Activated B cell treated with CpG ODN at 0.5 μM for 24 hours (primary cell): ENCODE measurements around the gene DNAH3. TPM values are rescaled to one million over a fixed set of nuclear protein-coding genes. Genes with fewer than 3 reads are reported as not detected.

ENCODE experiments used
- ATAC-seq: fragments of 200-7000 bp; cut with Tn5 transposase; one replicate; pipeline ENCODE4 v1.10.0; 2021; ENCODE audit warnings: low read depth, mild to moderate bottlenecking, moderate library complexity
- CTCF ChIA-PET: fragments of 350-600 bp; sonication (Branson Sonifier 250); formaldehyde crosslinking; loops from one replicate; lab custom pipeline; 2021; ENCODE audit warnings: antibody characterized with exemption; lab: Charles Lee
- POLR2A ChIA-PET: fragments of 350-600 bp; sonication (Branson Sonifier 250); formaldehyde crosslinking; loops from one replicate; lab custom pipeline; 2021; ENCODE audit warnings: antibody characterized with exemption; lab: Charles Lee
- DNase-seq: peaks from one replicate; pipeline ENCODE4 v3.0.0; 2022
- H3K27ac Mint-ChIP-seq: one replicate; pipeline ENCODE4 v1.8.0; 2020; ENCODE audit warnings: mixed read lengths
- H3K27me3 Mint-ChIP-seq: one replicate; pipeline ENCODE4 v1.8.0; 2021; ENCODE audit warnings: mixed read lengths
- H3K36me3 Mint-ChIP-seq: one replicate; pipeline ENCODE4 v1.8.0; 2021; ENCODE audit warnings: low read depth, mixed read lengths
- H3K4me1 Mint-ChIP-seq: one replicate; pipeline ENCODE4 v1.8.0; 2021; ENCODE audit warnings: mixed read lengths
- H3K4me3 Mint-ChIP-seq: one replicate; pipeline ENCODE4 v1.8.0; 2020; ENCODE audit warnings: mild to moderate bottlenecking, mixed read lengths
- H3K9me3 Mint-ChIP-seq: one replicate; pipeline ENCODE4 v1.8.0; 2020; ENCODE audit warnings: mixed read lengths
- CTCF ChIP-seq: fragments of 200-600 bp; IDR thresholded peaks from one replicate; pipeline ENCODE4 v1.8.0; 2022; ENCODE audit warnings: antibody characterized with exemption, mild to moderate bottlenecking
- intact Hi-C: fragments of 100-400 bp; cut with micrococcal nuclease; formaldehyde crosslinking; loops from one replicate; pipeline ENCODE4 v1.15.1; 2024
- total RNA-seq: library from RNA; stranded (reverse); gene quantifications from 2 replicates; pipeline ENCODE4 v1.2.3, GENCODE V29; 2022

The DNAH3 gene
- total RNA-seq, 1 donor from 2014 or later = not detected

GRCh38 chr16:21145738-21146137 is 4.9 kb downstream of the DNAH3 start:
- POLR2A ChIA-PET = no interaction called here

GRCh38 chr16:21134053-21134452 is 16.6 kb downstream of the DNAH3 start:
- Mint-ChIP-seq H3K36me3 (no peaks in the 10 kb centered on the region), H3K27me3 (no peaks in the 10 kb centered on the region)
- CTCF ChIA-PET = no interaction called here

More at GRCh38 chr16:21145738-21146137, 4.9 kb downstream of the DNAH3 start:
- TF ChIP-seq CTCF = no peak
- CTCF ChIA-PET = no interaction called here
- peaks cover 17% of the 10 kb centered on the region for H3K27me3 Mint-ChIP-seq
- DNase-seq (no peak), ATAC-seq (no peak)
- no peaks in the 10 kb centered on the region for H3K36me3 Mint-ChIP-seq
- no peak overlapping the region for H3K4me3 Mint-ChIP-seq
- no peaks in the 10 kb centered on the region for H3K4me1 Mint-ChIP-seq
- H3K27ac Mint-ChIP-seq = no peak overlapping the region
- intact Hi-C loops = no loop called here
- H3K9me3 Mint-ChIP-seq = peaks cover 10% of the 10 kb centered on the region

GRCh38 chr16:21130811-21131210 is 19.8 kb downstream of the DNAH3 start:
- no peak for TF ChIP-seq CTCF
- ATAC-seq = no peak
- ChIA-PET POLR2A (no interaction called here), CTCF (no interaction called here)
- Mint-ChIP-seq H3K27me3 (no peaks in the 10 kb centered on the region), H3K36me3 (no peaks in the 10 kb centered on the region), H3K9me3 (no peaks in the 10 kb centered on the region), H3K4me1 (no peaks in the 10 kb centered on the region), H3K27ac (no peak overlapping the region), H3K4me3 (no peak overlapping the region)
- intact Hi-C loops = no loop called here
- no peak for DNase-seq

More at GRCh38 chr16:21134053-21134452, 16.6 kb downstream of the DNAH3 start:
- DNase-seq (no peak), ATAC-seq (no peak)
- Mint-ChIP-seq H3K9me3 (no peaks in the 10 kb centered on the region), H3K4me3 (no peak overlapping the region), H3K4me1 (no peaks in the 10 kb centered on the region), H3K27ac (no peak overlapping the region)
- POLR2A ChIA-PET = no interaction called here
- intact Hi-C loops = no loop called here
- TF ChIP-seq CTCF = no peak

GRCh38 chr16:21128991-21129390 is 21.7 kb downstream of the DNAH3 start:
- Mint-ChIP-seq H3K9me3 (no peaks in the 10 kb centered on the region), H3K27ac (no peak overlapping the region), H3K36me3 (peaks cover 4% of the 10 kb centered on the region), H3K27me3 (no peaks in the 10 kb centered on the region), H3K4me1 (no peaks in the 10 kb centered on the region), H3K4me3 (no peak overlapping the region)
- CTCF ChIA-PET = no interaction called here
- DNase-seq = no peak
- intact Hi-C loops = no loop called here
- ATAC-seq = no peak
- TF ChIP-seq CTCF = no peak
- POLR2A ChIA-PET = no interaction called here

- Mint-ChIP-seq H3K4me1 (no peaks in the 10 kb centered on the region), H3K27ac (no peak overlapping the region), H3K9me3 (no peaks in the 10 kb centered on the region), H3K36me3 (peaks cover 4% of the 10 kb centered on the region), H3K4me3 (no peak overlapping the region), H3K27me3 (no peaks in the 10 kb centered on the region)
- ChIA-PET POLR2A (no interaction called here), CTCF (no interaction called here)
- no peak for TF ChIP-seq CTCF
- intact Hi-C loops = no loop called here
- DNase-seq (no peak), ATAC-seq (no peak)
Observed at GRCh38 chr16:21126518-21126917, 24.1 kb downstream of the DNAH3 start.
